Esophagus (tissue), 2 donors: ENCODE results near the gene CNDP2. TPM values are rescaled to one million over a fixed set of nuclear protein-coding genes. Genes with fewer than 3 reads are reported as not detected.

ENCODE experiments used
- H3K27ac ChIP-seq, 2 donors: one replicate each; pipeline ENCODE4 v1.5.1; 2013; ENCODE audit warnings: low read depth in 2 of 2, mild to moderate bottlenecking in 2 of 2, inconsistent platforms in 1 of 2, low read length in 1 of 2, moderate library complexity in 1 of 2
- H3K27me3 ChIP-seq, 2 donors: one replicate each; pipeline ENCODE4 v1.6.1; 2013; ENCODE audit warnings: low read length in 2 of 2, control low read depth in 1 of 2, mild to moderate bottlenecking in 1 of 2; ENCODE audit not compliant: insufficient read depth in 2 of 2, control insufficient read depth in 1 of 2
- H3K36me3 ChIP-seq, 2 donors: one replicate each; pipeline ENCODE4 v1.6.1; 2013; ENCODE audit warnings: low read length in 1 of 2; ENCODE audit not compliant: control insufficient read depth in 2 of 2, insufficient read depth in 2 of 2
- H3K4me1 ChIP-seq, 2 donors: one replicate each; pipeline ENCODE4 v1.6.1; 2013; ENCODE audit warnings: low read length in 1 of 2; ENCODE audit not compliant: control insufficient read depth in 2 of 2, insufficient read depth in 2 of 2
- H3K4me3 ChIP-seq, 2 donors: one replicate each; pipeline ENCODE4 v1.5.1; 2013; ENCODE audit warnings: low read length in 2 of 2, mild to moderate bottlenecking in 2 of 2, low read depth in 1 of 2, moderate library complexity in 1 of 2
- H3K9me3 ChIP-seq, 2 donors: one replicate each; pipeline ENCODE4 v1.6.1; 2013; ENCODE audit warnings: mild to moderate bottlenecking in 2 of 2, low read depth in 1 of 2, low read length in 1 of 2, moderate library complexity in 1 of 2; ENCODE audit not compliant: control insufficient read depth in 2 of 2, insufficient read depth in 1 of 2
- WGBS, 2 donors: extraction: QIAGEN DNeasy Blood & Tissue Kit; methylation state at CpG; one replicate each; pipeline ENCODE4 v1.1.7; 2013; 5-methylcytosine and 5-hydroxymethylcytosine counted together
- polyA plus RNA-seq, 2 donors: library from polyadenylated mRNA; stranded (reverse); fragments of 200-250 nt; gene quantifications; one replicate each; pipeline ENCODE4 v1.2.3, GENCODE V29; 2013
- donor health status: healthy with polysubstance abuse.
- donor health status: Bipolar disorder and iron deficiency.

Gene CNDP2
- polyA plus RNA-seq, 2 donors = 42.5 to 60.0 TPM

DNA sequence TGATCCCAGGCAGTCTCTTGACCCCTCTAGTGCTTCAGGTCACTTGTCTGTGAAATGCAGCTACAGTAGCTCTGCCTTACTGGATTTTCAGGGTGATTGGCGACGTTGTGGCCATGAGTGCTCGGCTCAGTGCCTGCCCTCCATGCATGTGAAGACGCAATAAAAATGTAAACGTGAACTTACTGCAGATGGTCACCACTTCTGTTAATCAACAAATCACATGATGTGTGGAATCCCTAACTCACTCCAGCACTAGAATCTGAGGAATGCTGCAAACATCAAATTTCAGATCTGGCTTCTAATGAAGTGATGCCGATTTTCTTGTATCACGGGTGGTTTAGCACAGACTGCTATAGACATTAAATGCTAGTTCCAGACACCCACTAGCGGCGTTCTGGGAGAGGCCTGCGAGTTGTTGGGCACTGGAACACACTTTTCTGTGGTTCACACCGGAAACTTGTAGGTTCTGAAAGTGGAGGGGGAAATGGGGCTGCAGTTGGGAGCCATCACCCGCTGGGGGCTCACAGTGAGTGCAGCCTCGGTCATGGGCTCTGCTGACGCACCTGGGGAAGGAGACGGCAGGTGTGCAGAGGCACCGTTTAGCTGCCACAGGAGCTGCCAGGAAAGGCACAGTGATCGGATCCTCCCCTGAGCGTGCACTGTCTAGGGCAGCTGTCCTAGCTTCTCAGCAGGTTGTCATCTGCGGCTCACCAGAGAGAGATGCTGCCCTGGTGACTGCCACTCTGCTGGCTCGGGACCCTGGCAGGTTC, 44.7 kb downstream of the CNDP2 start:
- WGBS, 2 donors = 74 to 81% methylated on average over 20 of the region's 20 CpGs

GRCh38 chr18:74541703-74542555, 45.8 kb downstream of the CNDP2 start:
- H3K27me3 ChIP-seq = no peaks in the 10 kb centered on the region
- 72 to 73% methylated on average over 15 of the region's 15 CpGs for WGBS, 2 donors

More for the DNA sequence above, 44.7 kb downstream of the CNDP2 start:
- H3K27ac ChIP-seq = no peak overlapping the region
- H3K4me3 ChIP-seq = no peak overlapping the region
- no peaks in the 10 kb centered on the region for H3K36me3 ChIP-seq
- H3K27me3 ChIP-seq = no peaks in the 10 kb centered on the region
- H3K9me3 ChIP-seq = no peaks in the 10 kb centered on the region
- no peaks in the 10 kb centered on the region for H3K4me1 ChIP-seq

GRCh38 chr18:74544898-74545297, 48.7 kb downstream of the CNDP2 start:
- H3K36me3 ChIP-seq = no peaks in the 10 kb centered on the region
- H3K27ac ChIP-seq = no peak overlapping the region

More at GRCh38 chr18:74541703-74542555, 45.8 kb downstream of the CNDP2 start:
- H3K4me1 ChIP-seq = peaks cover 0 to 3% of the 10 kb centered on the region in 2 donors
- no peaks in the 10 kb centered on the region for H3K36me3 ChIP-seq
- H3K9me3 ChIP-seq = no peaks in the 10 kb centered on the region
- H3K27ac ChIP-seq = no peak overlapping the region
- H3K4me3 ChIP-seq = no peak overlapping the region

GRCh38 chr18:74546007-74546406, 49.8 kb downstream of the CNDP2 start:
- H3K4me3 ChIP-seq = no peak overlapping the region
- no peak overlapping the region for H3K27ac ChIP-seq
- H3K27me3 ChIP-seq = no peaks in the 10 kb centered on the region
- 91 to 93% methylated on average over 11 of the region's 11 CpGs for WGBS, 2 donors
- H3K9me3 ChIP-seq = peaks cover 4 to 5% of the 10 kb centered on the region in 2 donors
- no peaks in the 10 kb centered on the region for H3K36me3 ChIP-seq
- peaks cover 3% of the 10 kb centered on the region in 2 donors for H3K4me1 ChIP-seq

More at GRCh38 chr18:74544898-74545297, 48.7 kb downstream of the CNDP2 start:
- Histone ChIP-seq H3K4me3 (no peak overlapping the region), H3K4me1 (peaks cover 3% of the 10 kb centered on the region in 2 donors), H3K9me3 (peaks cover 3 to 4% of the 10 kb centered on the region in 2 donors), H3K27me3 (no peaks in the 10 kb centered on the region)
- WGBS, 2 donors = 61 to 69% methylated on average over 8 of the region's 8 CpGs

GRCh38 chr18:74546751-74547530, 50.8 kb downstream of the CNDP2 start:
- Histone ChIP-seq H3K9me3 (peaks cover 4 to 5% of the 10 kb centered on the region in 2 donors), H3K27me3 (no peaks in the 10 kb centered on the region), H3K27ac (peak overlapping the region; percentile 13 to 31), H3K36me3 (no peaks in the 10 kb centered on the region), H3K4me3 (no peak overlapping the region), H3K4me1 (peaks cover 3% of the 10 kb centered on the region in 2 donors)
- WGBS, 2 donors = 41 to 44% methylated on average over 9 of the region's 9 CpGs

GRCh38 chr18:74547860-74548259, 51.7 kb downstream of the CNDP2 start:
- WGBS, 2 donors = 97 to 100% methylated on average over 7 of the region's 7 CpGs
- H3K27ac ChIP-seq = no peak overlapping the region
- H3K4me1 ChIP-seq = peaks cover 3% of the 10 kb centered on the region in 2 donors
- H3K4me3 ChIP-seq = no peak overlapping the region
- peaks cover 4 to 5% of the 10 kb centered on the region in 2 donors for H3K9me3 ChIP-seq
- H3K36me3 ChIP-seq = no peaks in the 10 kb centered on the region
- no peaks in the 10 kb centered on the region for H3K27me3 ChIP-seq

DNA sequence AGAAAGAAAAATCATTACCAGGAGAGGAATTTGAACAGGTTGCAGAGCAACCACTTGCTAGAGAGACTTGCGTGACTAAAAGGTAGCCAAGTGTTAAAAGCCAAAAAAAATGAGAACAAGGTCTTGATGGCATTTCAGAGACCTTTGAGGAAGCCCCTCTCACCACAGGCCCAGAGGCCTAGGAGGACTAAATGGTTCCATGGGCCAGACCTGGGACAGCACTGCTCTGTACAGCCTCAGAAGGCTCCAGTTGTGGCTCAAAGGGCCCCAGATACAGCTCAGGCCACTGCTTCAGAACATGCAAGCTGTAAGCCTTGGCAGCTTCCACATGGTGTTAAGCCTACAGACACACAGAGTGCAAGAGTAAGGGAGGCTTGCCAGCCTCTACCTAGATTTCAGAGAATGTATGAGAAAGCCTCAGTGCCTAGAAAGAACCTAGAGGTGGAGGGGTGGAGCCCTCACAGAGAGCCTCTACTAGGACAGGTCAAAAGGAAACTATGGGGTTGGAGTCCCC, 53.5 kb downstream of the CNDP2 start:
- Histone ChIP-seq H3K4me1 (peaks cover 3% of the 10 kb centered on the region in 2 donors), H3K27ac (no peak overlapping the region), H3K27me3 (no peaks in the 10 kb centered on the region), H3K4me3 (no peak overlapping the region), H3K9me3 (peaks cover 4 to 5% of the 10 kb centered on the region in 2 donors), H3K36me3 (no peaks in the 10 kb centered on the region)
- WGBS, 2 donors = 88 to 95% methylated on average over 1 of the region's 1 CpG

DNA sequence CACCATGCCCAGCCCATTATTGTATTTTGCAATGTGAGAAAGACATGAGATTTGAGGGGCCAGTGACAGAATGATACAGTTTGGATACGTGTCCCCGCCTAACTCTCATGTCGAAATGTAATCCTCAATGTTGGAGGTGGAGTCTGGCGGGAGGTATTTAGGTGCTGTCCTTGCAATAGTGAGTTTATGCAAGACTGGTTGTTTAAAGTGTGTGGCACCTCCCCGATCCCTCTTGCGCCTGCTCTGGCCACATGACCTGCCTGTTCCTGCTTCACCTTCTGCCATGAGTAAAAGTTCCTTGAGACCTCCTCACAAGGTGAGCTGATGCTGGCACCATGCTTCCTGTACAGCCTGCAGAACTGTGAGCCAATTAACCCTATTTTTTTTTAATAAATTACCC, 54.7 kb downstream of the CNDP2 start:
- Histone ChIP-seq H3K36me3 (no peaks in the 10 kb centered on the region), H3K4me1 (peaks cover 3% of the 10 kb centered on the region in 2 donors), H3K9me3 (peaks cover 4 to 5% of the 10 kb centered on the region in 2 donors), H3K4me3 (no peak overlapping the region), H3K27ac (no peak overlapping the region), H3K27me3 (peaks cover 0 to 3% of the 10 kb centered on the region in 2 donors)
- 90 to 94% methylated on average over 6 of the region's 6 CpGs for WGBS, 2 donors

- H3K4me1 ChIP-seq = peaks cover 0 to 3% of the 10 kb centered on the region in 2 donors
Observed at GRCh38 chr18:74551452-74551851, 55.3 kb downstream of the CNDP2 start.

More at GRCh38 chr18:74551452-74551851, 55.3 kb downstream of the CNDP2 start:
- Histone ChIP-seq H3K27ac (no peak overlapping the region), H3K4me3 (no peak overlapping the region), H3K9me3 (peaks cover 4 to 5% of the 10 kb centered on the region in 2 donors), H3K36me3 (no peaks in the 10 kb centered on the region), H3K27me3 (peaks cover 0 to 3% of the 10 kb centered on the region in 2 donors)
- WGBS, 2 donors = 40 to 42% methylated on average over 3 of the region's 3 CpGs
